Stimulated activated naive CD4-positive, alpha-beta T cell treated with Interleukin-2 at 50 U/mL for 16 hours (primary cell): Measurements from ENCODE around the gene HPDL.
"Not testable (repeated sequence)": the region's sequence is repeated elsewhere in the genome, so short reads cannot be mapped to it uniquely, and the experiment has no call there.

Experiments
- DNase-seq: peaks from one replicate; lab custom pipeline; 2025; lab: John Stamatoyannopoulos, UW

HPDL gene

GRCh38 chr1:45351508-45351907 lies 24.8 kb downstream of the HPDL start:
- no peak for DNase-seq

GRCh38 chr1:45353685-45354084 lies 27.0 kb downstream of the HPDL start:
- no peak for DNase-seq

DNA sequence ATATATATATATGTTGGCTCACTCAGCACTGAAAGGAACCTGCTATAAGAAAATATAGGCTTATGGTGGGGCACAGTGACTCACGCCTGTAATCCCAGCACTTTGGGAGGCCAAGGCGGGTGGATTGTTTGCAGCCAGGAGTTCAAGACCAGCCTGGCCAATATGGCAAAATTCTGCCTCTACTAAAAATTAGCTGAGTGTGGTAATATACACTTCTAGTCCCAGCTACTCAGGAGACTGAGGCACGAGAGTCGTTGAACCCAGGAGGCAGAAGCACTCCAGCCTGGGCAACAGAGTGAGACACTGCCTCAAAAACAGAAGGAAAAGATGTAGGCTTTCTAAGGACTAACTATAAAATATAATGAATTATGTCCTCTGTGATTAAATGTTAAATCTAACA lies 28.1 kb downstream of the HPDL start:
- no peak for DNase-seq

GRCh38 chr1:45355683-45356082 lies 29.0 kb downstream of the HPDL start:
- no peak for DNase-seq

- DNase-seq, result no peak
These were observed 29.5 kb downstream of the HPDL start for GRCh38 chr1:45356186-45356585.

DNA sequence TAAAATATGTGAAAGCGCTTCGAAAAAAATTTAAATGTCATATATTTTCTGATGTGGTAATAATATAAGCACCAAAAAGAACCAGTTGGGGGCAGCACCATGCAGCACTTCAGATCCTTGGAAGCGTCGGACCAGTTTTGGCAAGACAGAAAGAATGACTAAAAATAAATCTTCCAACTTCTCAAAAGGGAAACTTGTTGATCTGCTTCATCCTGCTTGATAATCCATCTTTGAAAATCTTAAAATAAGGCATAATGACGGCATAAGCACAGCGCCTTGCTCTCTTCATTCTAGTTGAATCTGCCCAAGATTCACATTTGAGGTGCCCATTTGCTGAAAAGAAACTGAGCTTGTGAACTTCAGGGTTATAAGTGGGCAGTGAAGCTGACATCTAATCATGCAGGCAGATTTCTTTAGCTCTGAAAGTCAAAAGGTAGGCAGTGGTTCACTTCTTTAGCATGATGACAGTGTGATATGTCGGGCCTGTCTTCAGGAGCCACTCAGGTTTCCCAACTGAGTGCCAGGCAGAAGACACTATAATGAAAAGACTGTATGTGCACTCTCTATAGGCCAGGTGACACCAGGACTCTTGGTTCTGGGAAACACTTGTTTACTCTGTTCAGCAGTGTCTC lies 33.3 kb downstream of the HPDL start:
- peak; percentile 14 for DNase-seq

DNA sequence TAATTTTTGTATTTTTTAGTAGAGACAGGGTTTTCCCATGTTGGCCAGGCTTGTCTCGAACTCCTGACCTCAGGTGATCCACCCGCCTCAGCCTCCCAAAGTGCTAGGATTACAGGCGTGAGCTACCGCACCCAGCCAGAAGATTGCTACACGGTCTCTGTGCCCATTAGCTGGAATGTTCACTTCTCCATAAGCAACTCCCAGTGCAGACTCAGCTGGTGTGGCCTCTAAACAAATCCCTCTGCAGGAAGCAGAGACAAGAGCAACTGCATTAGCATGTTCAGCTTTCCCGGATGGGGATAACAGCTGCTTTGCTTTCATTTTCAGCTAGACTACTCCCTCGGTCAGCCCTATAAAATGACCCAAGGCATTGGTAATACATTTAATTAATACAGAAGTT lies 34.3 kb downstream of the HPDL start:
- not testable (repeated sequence) for DNase-seq

DNA sequence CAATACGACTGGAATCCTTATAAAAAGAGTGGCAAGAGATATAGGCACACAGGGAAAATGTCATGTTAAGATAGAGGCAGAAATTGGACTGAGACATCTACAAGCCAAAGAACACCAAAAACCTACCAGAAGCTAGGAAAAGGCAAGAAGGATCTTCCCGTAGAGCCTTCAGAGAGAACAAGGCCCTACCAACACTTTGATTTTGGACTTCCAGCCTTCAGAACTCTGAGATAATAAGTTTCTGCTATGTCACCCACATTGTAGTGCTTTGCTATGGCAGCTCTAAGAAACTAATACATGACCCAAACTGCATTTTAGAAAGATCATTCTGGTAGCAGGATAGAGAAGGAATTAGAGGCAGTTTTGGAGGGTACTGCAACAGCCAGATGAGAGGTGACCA lies 37.6 kb downstream of the HPDL start:
- DNase-seq, result no peak

DNA sequence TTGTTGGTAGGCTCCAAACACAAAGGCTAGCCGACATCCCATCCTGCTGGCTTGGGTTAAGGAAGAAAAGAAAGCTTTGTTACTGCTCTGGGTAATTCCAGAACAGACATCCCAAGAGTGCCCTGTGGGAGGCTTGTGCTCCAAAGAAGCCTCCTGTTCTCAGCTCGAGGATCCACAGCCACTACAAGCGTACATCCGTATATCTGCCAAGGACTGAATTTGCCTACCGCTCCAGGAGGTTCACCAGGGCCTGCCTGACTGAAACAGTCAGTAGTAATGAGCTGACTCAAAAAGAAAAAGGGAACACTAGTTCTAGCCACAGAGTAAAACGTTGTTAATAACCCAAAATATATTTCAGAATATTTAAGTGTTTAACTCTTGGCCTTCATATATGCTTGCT lies 38.4 kb downstream of the HPDL start:
- DNase-seq, result no peak

DNA sequence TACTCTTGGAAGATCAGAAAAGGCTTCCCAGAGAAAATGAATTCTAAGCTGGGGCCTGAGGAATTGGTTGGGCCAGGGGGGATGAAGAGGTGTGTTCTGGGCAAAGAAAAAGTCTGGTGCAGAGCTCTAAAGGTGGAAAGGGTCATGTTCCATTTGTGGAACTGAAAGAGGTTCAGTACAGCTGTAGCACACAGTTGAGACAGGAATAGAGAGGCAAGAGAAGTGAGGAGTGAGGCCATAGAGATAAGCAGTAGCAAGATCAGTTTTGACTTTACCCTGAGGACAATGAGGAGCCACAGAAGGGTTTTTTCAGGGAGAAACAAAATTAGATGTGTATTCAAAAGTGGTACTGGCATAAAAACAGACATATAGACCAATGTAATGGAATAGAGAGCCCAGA lies 43.9 kb downstream of the HPDL start:
- no peak for DNase-seq

GRCh38 chr1:45373573-45373972 lies 46.9 kb downstream of the HPDL start:
- DNase-seq, result no peak

GRCh38 chr1:45375104-45376090 lies 48.7 kb downstream of the HPDL start:
- no peak for DNase-seq

DNA sequence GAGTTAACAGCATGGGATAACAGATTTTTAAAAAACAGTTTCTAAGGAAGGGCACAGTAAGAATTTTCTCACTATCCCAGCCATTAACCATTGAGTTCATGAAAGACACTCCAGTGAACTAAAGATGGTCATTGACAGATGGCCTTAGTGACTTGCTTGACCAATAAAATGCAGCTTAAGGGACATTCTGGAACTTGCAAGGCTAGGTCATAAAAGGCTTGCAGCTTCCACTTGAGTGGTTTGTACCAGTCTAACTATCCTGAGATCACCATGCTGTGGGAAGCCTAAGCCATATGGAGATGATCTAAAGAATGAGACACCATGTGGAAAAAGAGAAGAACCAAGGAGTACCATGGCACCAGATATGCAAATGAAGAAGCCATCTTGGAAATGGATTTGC lies 51.5 kb downstream of the HPDL start:
- DNase-seq, result no peak
